GM19468 (cell line): Measurements from ENCODE around the gene ETV6.

Experiments used
- ATAC-seq: cut with Tn5 transposase; IDR thresholded peaks from one replicate; pipeline ENCODE4 v1.9.1; 2021; ENCODE audit warnings: mild to moderate bottlenecking, moderate library complexity, moderate number of reproducible peaks; ENCODE audit not compliant: unreplicated experiment; ENCODE audit errors: extremely low read depth

The ETV6 gene

DNA sequence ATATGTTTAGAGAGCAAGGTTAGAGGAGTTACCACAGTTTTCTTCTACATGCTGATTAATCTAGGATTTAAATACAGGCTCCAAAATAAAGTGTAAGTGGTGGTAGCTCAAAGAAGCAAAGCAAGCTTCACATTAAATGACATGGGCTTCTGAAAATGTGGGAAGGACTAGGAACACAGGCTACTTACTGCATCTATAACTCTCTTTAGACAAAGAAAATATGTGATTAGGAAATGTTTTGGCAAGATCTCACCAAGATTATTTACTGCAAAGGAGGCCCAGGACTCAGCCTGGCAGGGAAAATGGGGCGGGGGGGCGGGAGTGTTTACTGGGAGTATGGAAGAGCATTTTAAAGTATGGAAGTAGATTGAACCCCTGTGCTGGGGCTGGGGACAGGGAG, 39.4 kb downstream of the ETV6 start:
- no peak for ATAC-seq

DNA sequence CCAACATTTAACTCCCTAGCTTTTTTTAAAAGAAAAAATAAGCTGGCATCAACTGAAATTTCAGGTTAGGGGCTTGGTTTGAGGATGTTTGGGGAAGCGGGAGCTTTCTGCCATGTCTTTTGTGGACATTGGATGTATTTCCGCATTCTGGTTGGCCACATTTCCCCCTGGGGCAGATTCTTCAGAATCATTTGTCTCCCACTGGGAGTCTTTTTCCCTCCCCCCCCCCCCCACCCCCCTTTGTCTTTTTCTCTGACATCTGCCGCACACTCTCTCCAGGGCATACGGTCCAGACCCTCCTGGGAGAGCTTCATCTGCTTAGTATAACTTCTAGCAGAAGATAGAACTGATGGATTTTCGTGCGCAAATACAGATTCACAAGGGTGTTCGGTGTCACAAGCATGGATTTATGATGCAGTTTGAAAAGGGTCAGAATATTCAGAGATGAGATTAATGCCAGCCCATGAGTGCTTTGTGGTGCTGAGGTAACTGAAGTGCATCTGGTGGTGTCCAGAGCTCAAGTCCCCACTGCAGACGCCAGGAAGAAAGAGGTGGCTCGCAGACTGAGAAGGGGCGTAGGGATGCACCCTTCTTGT, 40.2 kb downstream of the ETV6 start:
- no peak for ATAC-seq

DNA sequence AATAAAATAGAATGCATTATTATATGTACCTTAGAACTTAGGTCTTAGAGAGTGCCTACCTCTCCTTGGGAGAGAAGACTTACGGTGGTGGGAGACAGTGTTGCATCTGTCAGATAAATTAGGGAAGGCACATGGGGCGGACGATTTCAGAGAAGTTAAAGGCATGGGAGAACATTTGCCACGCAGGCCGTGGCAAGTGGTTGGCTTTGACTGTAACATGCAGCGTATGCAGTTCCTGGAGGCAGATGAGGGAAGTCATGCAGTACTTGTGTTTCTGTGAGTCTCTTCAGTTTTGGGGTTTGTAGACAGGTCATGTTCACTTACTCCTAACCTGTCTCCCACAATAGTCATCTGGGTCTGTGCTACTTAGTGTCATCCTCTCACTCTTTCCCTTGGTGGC, 43.6 kb downstream of the ETV6 start:
- ATAC-seq: no peak

DNA sequence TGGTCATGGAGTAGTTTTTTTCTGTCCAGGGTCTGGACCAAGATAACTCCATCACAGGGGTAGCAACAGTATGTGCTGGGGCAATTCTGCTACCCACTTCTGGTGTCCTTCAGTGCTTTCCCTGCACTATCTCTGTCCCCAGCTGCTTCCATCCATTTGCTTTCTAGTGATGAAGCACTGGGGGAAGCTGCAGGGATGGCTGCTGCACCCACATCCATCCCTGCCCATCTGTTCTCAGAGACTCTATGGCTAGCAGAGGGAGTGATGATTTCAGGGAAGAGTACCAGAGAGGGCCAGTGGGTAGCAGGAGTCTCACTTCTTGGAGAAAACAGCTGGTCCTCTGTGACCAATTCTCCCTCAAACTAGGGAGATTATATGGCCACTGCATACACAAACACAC, 44.1 kb downstream of the ETV6 start:
- no peak for ATAC-seq

DNA sequence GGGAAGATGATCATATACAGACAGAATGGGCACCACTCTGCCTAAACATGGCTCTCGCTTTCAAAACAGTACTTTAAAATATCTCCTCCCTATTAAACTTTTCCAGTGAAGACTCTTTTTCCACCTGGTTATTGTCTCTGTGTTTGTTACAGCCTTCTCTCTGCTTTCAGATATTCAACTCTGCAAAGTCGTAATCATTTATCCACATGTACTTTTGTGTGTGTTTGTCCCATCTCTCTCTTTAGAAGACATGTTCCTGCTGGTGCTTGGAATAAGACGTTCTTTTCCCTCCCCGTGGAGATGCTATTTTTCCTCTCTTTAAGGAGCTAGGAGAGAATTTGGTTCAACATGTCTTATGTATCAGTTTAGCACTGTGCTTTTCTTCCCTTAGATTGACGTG, 45.1 kb downstream of the ETV6 start:
- ATAC-seq: no peak

DNA sequence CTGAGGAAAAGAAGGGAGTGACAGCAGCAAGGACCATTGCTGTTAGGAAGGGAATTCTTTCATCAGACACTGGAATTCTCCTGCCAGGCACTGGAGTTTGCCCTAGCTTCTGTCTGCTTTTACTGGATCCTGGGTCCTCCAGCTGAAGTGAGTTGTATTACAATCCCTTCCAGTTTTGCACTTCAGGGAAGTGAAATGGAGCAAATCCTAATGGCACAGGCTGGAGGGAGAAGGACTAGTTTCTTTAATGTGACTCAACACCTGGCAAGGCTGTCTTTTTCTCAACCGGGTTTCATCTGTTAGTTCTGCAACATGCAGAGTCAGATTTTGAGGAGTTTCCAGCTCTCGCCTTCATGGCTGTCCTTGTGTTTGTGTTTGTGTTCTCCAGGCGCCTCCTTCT, 45.8 kb downstream of the ETV6 start:
- no peak for ATAC-seq

DNA sequence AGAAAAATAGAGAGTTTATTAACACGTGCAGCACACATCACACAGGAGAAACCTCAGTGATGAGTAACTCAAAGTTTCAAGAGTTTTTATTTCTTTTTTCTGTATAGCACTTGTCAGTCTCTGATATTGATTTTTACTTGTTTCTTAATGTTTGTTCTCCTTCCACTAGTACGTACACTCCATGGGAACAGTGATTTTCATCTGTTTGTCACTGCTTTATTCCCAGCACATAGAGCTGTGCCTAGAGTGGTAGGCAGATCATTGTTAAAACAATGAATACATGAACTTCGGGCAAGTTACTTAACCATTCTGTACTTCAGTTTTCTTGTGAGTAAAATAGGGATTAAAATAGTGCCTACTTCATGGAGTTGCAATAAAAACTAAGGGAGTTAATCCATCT, 46.6 kb downstream of the ETV6 start:
- no peak for ATAC-seq

DNA sequence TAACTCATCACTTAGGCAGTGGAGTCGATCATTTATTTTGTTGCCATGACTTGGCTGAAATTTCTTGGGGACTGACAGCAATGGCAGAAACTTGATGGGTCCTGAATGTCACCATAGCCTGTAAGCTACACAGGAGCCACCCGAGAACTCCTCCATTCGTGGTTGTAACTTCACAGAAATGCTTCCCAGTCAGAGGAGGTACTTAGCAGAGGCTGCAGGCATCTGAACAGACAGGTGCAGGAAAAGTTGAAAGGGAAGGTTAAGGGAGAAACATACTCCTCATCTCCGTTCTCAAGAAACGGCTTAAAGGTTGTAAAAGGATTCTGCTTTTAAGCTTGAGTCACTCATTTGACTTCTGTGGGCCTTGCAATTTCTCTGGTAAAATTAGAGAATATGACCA, 47.7 kb downstream of the ETV6 start:
- ATAC-seq: no peak

DNA sequence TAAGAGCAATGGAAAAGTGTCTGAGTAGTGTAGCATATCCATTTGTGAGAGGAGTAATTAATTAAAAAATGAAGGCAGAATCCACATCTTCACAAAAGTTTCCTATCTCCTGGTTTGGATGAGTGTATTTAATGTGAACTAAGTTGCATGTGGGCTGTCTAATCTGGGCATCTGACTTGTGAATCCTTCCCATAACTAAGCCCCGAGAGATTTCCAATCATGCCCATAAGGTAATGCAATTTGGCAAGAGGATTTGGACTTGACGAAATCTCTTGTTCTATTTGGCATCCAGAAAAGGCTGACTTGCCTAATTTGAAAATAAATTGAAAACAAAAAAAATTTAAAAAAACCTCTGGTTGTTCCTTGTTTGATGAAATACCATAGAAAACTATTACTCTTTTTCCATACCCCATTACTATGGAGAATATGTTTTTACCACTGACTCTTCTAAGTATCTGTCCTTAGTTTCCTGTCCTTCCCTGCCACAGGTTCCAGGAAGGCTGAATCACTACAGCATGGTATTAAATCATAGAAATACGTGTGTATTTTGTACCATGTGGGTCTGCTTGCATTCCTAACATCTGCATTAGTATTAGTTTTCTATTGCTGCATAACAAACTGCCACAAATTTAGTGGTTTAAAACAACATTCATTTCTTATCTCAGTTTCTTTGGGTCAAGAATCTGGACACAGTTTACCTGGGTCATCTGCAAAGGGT, 48.4 kb downstream of the ETV6 start:
- ATAC-seq: no peak

DNA sequence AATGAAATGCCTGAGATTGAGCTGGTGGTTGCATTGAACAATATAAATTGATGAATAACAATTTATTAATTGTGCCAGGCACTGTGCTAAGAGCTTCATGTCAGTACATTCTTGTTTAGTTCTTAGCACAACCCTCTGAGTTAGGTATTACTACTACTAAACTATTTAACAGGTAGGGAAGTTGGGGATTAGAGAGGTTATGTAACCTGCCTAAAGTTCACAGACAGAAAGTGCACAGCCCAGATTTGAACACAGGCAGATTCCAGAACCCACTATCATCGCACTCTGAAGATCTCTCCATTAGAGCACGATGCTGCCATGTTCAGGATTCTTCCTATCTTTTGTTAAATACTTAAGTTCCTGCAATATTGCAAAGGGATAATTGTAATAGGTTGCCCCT, 49.3 kb downstream of the ETV6 start:
- ATAC-seq: no peak

DNA sequence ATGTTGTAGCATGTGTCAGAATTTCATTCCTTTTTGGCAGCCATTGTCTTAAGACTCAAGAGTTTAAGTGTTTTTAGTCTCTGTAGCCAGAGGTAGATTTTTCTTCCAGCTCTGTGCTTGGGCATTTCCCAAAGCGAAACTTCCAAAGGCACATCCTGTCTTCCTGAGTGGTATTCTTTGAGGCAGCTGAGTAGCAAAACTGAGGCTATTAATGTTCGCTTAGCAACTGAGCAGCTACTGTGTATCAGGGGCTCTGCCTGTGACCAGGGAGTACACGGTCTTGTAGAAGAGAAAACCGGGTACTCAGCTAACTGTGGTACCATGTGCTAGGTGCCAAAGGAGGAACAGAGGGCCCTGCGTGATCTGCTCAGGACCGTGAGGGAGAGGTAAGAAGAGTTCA, 52.0 kb downstream of the ETV6 start:
- ATAC-seq: no peak

DNA sequence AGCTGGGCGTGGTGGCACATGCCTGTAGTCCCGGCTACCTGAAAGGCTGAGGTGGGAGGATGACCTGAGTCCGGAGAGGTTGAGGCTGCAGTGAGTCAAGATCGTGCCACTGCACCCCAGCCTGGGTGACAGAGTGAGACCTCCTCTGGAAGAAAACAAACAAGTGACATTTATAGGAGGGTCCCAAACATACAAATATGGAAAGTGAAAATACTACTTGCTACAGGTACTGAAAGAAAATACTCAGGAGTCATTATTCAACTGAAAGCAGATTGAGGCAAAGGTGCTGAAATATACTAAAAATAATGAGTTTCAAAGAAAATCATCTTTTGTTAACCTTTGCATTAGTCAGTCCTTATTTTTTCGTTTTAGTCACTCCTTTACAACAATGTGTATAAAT, 53.5 kb downstream of the ETV6 start:
- ATAC-seq: no peak

DNA sequence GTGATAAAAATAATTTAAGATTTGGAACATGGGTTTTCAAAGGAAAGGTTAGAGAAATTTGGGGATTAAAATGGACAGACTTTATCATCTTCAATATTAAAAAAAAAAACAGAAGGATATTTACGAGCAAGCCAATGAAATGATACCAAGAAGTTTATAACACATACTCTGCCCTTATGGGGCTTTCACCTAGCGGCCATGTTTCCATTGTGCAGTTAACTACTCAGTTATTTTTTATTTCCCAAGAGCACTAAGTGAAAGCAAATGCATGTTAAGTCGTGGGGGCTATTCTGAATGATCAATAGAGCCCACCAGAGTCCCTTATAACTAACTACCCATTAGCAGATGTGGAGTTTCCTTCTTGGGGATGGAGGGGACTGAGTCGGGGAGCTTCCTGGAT, 53.9 kb downstream of the ETV6 start:
- no peak for ATAC-seq

DNA sequence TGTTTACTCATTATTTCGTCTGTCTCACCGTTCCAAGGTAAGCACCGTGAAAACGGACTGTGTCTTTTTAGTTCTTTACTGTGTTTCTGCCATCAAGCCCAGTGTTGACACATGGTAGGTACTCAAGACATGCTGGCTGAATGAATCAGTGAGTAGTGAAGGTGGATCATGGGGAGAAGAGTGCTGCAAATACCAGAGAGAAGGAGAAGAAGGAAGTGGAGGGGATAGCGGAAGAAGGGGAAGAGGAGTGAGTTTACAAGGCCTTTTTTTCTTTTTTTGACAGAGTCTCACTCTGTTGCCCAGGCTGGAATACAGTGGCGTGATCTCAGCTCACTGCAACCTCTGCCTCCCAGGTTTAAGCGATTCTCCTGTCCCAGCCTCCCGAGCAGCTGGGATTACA, 54.6 kb downstream of the ETV6 start:
- no peak for ATAC-seq

DNA sequence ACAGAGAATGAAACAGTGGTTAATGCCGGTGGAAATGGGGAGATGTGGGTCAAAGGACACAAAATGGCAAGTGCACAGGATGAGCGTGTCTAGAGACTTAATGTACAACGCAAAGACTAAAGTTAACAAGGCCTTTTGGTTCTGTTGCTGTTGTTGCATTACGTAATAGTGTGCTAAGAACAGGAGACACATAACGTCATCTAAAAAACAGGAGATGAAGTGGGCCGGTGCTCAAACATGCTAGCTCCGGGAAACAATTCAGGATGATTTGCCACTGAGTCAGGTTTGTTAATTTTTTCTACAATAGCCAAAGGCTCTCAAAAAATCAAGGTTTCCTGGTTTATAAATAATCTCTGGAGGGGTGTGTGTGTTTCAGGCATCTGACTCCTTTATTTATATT, 55.5 kb downstream of the ETV6 start:
- ATAC-seq: no peak

DNA sequence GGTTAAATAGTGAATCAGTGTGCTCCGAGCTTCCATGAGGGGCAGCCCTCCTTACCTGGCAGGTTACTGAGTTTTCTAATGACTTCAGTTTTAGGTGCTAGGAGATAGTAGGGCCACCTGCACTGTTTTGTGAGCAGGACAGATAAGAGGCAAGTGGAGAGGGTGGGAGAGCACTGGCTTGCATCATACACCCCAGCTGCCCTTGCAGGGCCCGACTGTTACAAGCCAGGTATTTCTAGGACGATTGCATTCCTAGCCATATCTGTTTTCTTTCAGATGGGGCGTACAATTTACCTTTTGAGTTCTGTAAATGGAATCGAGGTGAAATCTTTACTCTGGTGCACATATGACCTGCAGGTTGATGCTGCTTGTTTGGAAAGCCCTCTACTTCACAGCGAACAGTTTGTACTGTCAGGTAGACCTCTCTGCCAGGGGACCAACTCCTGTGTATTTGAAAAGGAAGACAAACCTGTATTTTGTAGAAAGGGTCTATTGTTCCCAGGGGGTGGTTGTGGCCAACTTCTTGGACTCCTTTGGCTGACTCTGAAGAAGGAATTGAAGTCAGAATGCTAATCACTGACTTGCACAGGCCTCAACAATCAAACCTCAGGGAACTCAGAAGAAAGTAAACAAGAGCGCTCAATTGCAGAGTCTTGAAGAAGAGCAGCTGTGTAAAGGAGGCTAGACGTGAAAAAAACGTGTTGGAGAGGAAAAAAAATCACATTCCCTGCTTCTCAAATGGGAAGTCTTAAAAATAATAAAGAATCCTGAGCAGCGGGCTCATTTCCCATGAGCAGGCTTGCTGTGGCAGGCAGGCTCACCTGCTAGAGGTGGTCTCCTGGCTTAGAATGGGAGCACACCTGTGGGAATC, 57.3 kb downstream of the ETV6 start:
- no peak for ATAC-seq

DNA sequence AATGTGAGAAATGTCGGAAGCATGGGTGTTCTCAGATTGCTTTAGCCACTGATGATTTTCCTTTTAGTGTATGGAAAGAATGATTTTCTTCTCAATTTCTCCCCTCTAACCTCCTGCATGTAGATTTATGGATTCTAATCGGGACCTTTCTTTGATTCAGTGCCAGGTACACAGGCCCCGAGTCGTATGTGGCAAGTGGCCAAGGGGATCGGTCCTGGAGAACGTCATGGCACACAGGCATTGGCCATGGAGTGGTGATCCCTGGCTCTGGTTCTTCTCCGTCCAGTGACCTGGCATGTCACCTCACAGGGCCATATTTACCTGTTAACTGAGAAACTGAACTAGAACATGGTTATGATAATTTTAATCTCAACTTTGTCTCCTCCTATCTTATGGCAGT, 58.1 kb downstream of the ETV6 start:
- ATAC-seq: no peak

DNA sequence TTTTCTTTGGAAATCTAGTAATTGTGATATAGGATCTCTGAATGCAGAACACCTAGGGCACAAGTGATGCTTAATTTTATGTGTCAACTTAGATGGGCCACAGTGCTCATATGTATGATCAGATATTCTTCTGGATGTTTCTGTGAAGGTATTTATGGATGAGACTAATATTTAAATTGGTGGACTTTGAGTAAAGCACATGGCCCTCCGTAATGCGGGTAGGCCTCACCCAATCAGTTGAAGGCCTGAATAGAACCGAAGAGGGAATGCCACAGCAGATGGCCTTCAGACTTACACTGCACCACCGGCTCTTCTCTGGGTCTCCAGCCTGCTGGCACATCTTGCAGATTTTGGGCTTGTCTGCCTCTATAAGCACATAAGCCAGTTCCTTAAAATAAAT, 60.0 kb downstream of the ETV6 start:
- ATAC-seq: no peak

DNA sequence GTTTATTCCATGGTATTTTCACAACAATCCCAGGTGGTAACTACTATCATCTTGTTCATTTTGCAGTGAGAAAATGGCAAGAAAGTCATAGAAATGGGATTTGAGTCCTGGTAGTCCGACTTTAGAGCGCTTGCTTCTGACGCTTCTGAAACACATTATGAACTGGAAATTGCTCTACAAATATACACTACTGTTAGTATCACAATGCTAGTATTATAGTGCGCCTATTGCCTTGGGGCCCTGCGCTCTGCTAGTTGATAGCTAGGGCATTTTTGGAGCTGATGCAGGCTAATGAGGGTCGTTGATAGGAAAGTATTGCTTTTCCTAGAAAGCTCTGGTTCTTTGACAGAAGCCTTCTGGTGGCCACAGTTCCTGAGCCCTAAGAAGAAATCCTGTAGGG, 61.0 kb downstream of the ETV6 start:
- no peak for ATAC-seq

DNA sequence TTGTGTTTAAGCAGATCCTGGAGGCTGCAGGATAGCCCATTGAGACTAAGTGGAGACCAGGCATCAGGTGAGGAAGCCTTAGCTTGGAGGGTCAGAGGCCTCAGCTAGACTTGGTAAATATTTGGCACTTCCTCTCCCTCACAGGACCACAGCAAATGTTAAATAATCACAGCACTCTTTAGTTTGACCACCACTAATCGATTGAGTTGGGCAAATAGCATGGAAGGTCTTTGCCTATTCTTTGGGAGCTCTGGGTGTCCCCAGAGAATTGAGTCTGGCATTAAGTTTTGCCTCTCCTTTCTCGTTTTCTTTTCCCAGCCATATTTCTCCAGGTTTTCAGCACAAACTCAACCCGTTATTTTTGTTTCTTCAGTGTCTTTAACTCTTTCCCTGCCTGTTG, 61.4 kb downstream of the ETV6 start:
- ATAC-seq: no peak

DNA sequence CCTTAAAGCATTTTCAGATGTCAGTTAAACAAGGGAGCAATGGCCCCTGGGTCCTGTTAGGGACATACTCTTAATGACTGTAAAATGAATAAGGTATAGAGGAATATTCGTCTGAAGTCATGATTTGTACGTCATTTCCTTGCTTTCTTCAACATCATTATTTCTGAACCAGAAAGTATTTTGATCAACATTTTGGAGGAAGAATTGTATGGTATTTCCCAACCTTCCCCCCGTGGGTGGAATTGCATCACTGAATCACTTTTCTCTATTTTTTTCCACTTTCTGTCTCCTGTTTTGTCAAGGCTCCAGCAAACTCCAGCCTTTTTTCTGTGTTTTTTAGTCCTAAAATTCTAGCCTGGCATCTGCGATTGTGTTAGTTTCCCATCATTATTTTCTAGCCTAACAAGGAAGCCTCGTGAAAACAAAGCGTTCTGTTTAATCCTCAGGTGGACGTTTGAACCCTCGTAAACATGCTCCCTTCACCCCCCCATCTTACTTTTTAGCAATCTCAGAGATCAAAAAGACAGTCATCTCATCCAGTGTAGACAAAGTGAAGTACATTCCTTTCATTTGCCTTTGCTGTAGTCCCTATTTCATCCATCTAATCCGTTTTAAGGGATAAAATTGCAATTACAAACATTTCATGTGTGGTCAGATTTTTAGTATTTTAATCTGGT, 62.3 kb downstream of the ETV6 start:
- ATAC-seq: no peak
